GM23338 (cell line): Measurements from ENCODE around the gene MKRN2. TPM values are rescaled to one million over a fixed set of nuclear protein-coding genes. Genes with fewer than 3 reads are reported as not detected.

Experiments used
- ATAC-seq: fragments of 200-7000 bp; cut with Tn5 transposase; 3 replicates; pipeline ENCODE4 v1.9.1; 2020
- DNase-seq: peaks from one replicate; pipeline ENCODE4 v3.0.0-alpha.2; 2015; ENCODE audit warnings: low spot score
- H2AFZ ChIP-seq: fragments of 200-600 bp; sonication (generic); 2 replicates; pipeline ENCODE4 v1.8.0; 2016; ENCODE audit warnings: antibody characterized with exemption, mild to moderate bottlenecking, moderate library complexity
- H3F3A ChIP-seq: fragments of 200-600 bp; sonication (generic); replicated peaks from 2 replicates; pipeline ENCODE4 v1.8.0; 2017; ENCODE audit warnings: antibody characterized with exemption, mixed run types, low read depth
- H3K27ac ChIP-seq: fragments of 200-600 bp; sonication (generic); 2 replicates; pipeline ENCODE4 v1.6.1; 2016; ENCODE audit warnings: low read depth
- H3K27me3 ChIP-seq: fragments of 200-600 bp; sonication (generic); 2 replicates; pipeline ENCODE4 v1.8.0; 2016; ENCODE audit warnings: mild to moderate bottlenecking, mixed run types, moderate library complexity; ENCODE audit not compliant: insufficient read depth
- H3K36me3 ChIP-seq: fragments of 200-600 bp; sonication (generic); 2 replicates; pipeline ENCODE4 v1.8.0; 2016; ENCODE audit warnings: mild to moderate bottlenecking; ENCODE audit not compliant: insufficient read depth
- H3K4me1 ChIP-seq: fragments of 200-600 bp; sonication (generic); 2 replicates; pipeline ENCODE4 v1.8.0; 2016; ENCODE audit warnings: mild to moderate bottlenecking, moderate library complexity; ENCODE audit not compliant: insufficient read depth
- H3K4me2 ChIP-seq: fragments of 200-600 bp; sonication (generic); 2 replicates; pipeline ENCODE4 v1.7.1; 2017; ENCODE audit warnings: mixed run types
- H3K4me3 ChIP-seq: fragments of 200-600 bp; sonication (generic); 2 replicates; pipeline ENCODE4 v1.6.1; 2016; ENCODE audit warnings: mixed run types
- H3K79me2 ChIP-seq: fragments of 200-600 bp; sonication (generic); replicated peaks from 2 replicates; pipeline ENCODE4 v1.8.0; 2017; ENCODE audit warnings: mild to moderate bottlenecking; ENCODE audit not compliant: insufficient read depth
- H3K9me2 ChIP-seq: fragments of 200-600 bp; sonication (generic); 2 replicates; pipeline ENCODE4 v1.8.0; 2017; ENCODE audit not compliant: insufficient read depth
- H4K20me1 ChIP-seq: fragments of 200-600 bp; sonication (generic); replicated peaks from 2 replicates; pipeline ENCODE4 v1.8.0; 2017; ENCODE audit warnings: mild to moderate bottlenecking; ENCODE audit not compliant: insufficient read depth
- H3K27ac Mint-ChIP-seq: 2 replicates; pipeline ENCODE4 v1.8.0; 2020; ENCODE audit warnings: inconsistent platforms, mild to moderate bottlenecking, moderate library complexity, mixed read lengths
- H3K27me3 Mint-ChIP-seq: 3 replicates; pipeline ENCODE4 v1.8.0; 2022; ENCODE audit warnings: low read depth, mild to moderate bottlenecking, moderate library complexity, mixed read lengths, inconsistent platforms; ENCODE audit not compliant: insufficient read depth, poor library complexity
- H3K36me3 Mint-ChIP-seq: 3 replicates; pipeline ENCODE4 v1.8.0; 2021; ENCODE audit warnings: low read depth, mild to moderate bottlenecking, inconsistent platforms, moderate library complexity, mixed read lengths
- H3K4me1 Mint-ChIP-seq: 3 replicates; pipeline ENCODE4 v1.8.0; 2020; ENCODE audit warnings: mild to moderate bottlenecking, inconsistent platforms, mixed read lengths
- H3K4me3 Mint-ChIP-seq: 3 replicates; pipeline ENCODE4 v1.8.0; 2021; ENCODE audit warnings: moderate library complexity, mild to moderate bottlenecking, inconsistent platforms, mixed read lengths
- H3K9me3 Mint-ChIP-seq: 3 replicates; pipeline ENCODE4 v1.8.0; 2020; ENCODE audit warnings: moderate library complexity, mild to moderate bottlenecking, inconsistent platforms, mixed read lengths
- CREB1 ChIP-seq: fragments of 250-450 bp; sonication (Bioruptor Pico); IDR thresholded peaks from 2 replicates; pipeline ENCODE4 v1.5.0; 2020; ENCODE audit warnings: low read depth, mild to moderate bottlenecking, moderate library complexity
- CTCF ChIP-seq, 2 experiments: fragments of 200-600 bp in 1 of 2; sonication (generic) in 1 of 2; conservative IDR thresholded peaks; 2 replicates each; pipeline versions ENCODE4 v1.5.1 to v1.6.1; 2016 to 2017; ENCODE audit warnings: antibody characterized with exemption in 2 of 2, low read depth in 2 of 2, mild to moderate bottlenecking in 2 of 2, moderate library complexity in 1 of 2
- ETS1 ChIP-seq: IDR thresholded peaks from 2 replicates; pipeline ENCODE4 v1.6.1; 2016; ENCODE audit warnings: antibody characterized with exemption
- EZH2 ChIP-seq: fragments of 200-600 bp; sonication (generic); IDR thresholded peaks from one replicate; pipeline ENCODE4 v1.8.0; 2017; ENCODE audit warnings: antibody characterized with exemption, mild to moderate bottlenecking, low read depth; ENCODE audit not compliant: unreplicated experiment
- EZH2phosphoT487 ChIP-seq: fragments of 200-600 bp; sonication (generic); IDR thresholded peaks from one replicate; pipeline ENCODE4 v1.8.1; 2018; ENCODE audit warnings: antibody characterized with exemption; ENCODE audit not compliant: unreplicated experiment
- JUNB ChIP-seq: IDR thresholded peaks from one replicate; pipeline ENCODE4 v1.6.1; 2016; ENCODE audit warnings: antibody characterized with exemption; ENCODE audit not compliant: unreplicated experiment
- NANOG ChIP-seq: IDR thresholded peaks from 2 replicates; pipeline ENCODE4 v1.6.1; 2016; ENCODE audit warnings: antibody characterized with exemption, borderline replicate concordance
- POLR2AphosphoS5 ChIP-seq: IDR thresholded peaks from 2 replicates; pipeline ENCODE4 v1.6.1; 2016; ENCODE audit warnings: antibody characterized with exemption, low read depth
- REST ChIP-seq: IDR thresholded peaks from one replicate; pipeline ENCODE4 v1.6.1; 2018; ENCODE audit warnings: antibody characterized with exemption; ENCODE audit not compliant: unreplicated experiment
- STAT1 ChIP-seq: IDR thresholded peaks from one replicate; pipeline ENCODE4 v1.6.1; 2016; ENCODE audit warnings: antibody characterized with exemption; ENCODE audit not compliant: unreplicated experiment
- ZNF114 ChIP-seq: fragments of 250-450 bp; sonication (Bioruptor Pico); IDR thresholded peaks from 2 replicates; pipeline ENCODE4 v1.5.0; 2020; ENCODE audit warnings: mild to moderate bottlenecking, moderate library complexity
- ZNF331 ChIP-seq: fragments of 250-450 bp; sonication (Bioruptor Pico); IDR thresholded peaks from 2 replicates; pipeline ENCODE4 v1.5.0; 2020; ENCODE audit warnings: low read depth, mild to moderate bottlenecking, moderate library complexity
- ZNF462 ChIP-seq: fragments of 250-450 bp; sonication (Bioruptor Pico); IDR thresholded peaks from 2 replicates; pipeline ENCODE4 v1.5.0; 2020; ENCODE audit warnings: mild to moderate bottlenecking, moderate library complexity
- polyA plus RNA-seq: library from polyadenylated mRNA; unstranded; fragments of >200 nt; fragmentation: Nextera tagmentation; extraction: Ambion mirVana; gene quantifications from 2 replicates; pipeline ENCODE4 v1.2.1, GENCODE V29; 2016
- total RNA-seq: library from RNA; depleted of rRNA; stranded (reverse); fragments of >200 nt; shearing (Covaris generic); gene quantifications from 2 replicates; pipeline ENCODE4 v1.2.3, GENCODE V29; 2014

The MKRN2 gene
- total and polyA plus RNA-seq, 2 experiments from 2014 or later = 11.4 to 24.6 TPM

GRCh38 chr3:12593473-12593872, 36.6 kb downstream of the MKRN2 start:
- Mint-ChIP-seq H3K4me3 (no peak overlapping the region), H3K36me3 (peaks cover 78% of the 10 kb centered on the region), H3K27me3 (peaks cover 5% of the 10 kb centered on the region), H3K27ac (no peak overlapping the region; the same call in 1 of the 2 replicates), H3K9me3 (peaks cover 3% of the 10 kb centered on the region; the same call in 1 of the 3 replicates), H3K4me1 (no peaks in the 10 kb centered on the region; the same call in 2 of the 3 replicates)
- TF ChIP-seq ZNF462 (no peak), ZNF331 (CRISPR knock-in tag) (no peak), EZH2phosphoT487 (no peak), ETS1 (no peak), REST (no peak), JUNB (no peak), CREB1 (CRISPR knock-in tag) (no peak), STAT1 (no peak), CTCF (conservative IDR thresholded peaks at IDR 0.05; ENCODE audit: low read depth in 2 of 2) (no peak), EZH2 (no peak), POLR2AphosphoS5 (no peak), ZNF114 (CRISPR knock-in tag) (no peak), NANOG (no peak)
- Histone ChIP-seq H3F3A (no peaks in the 10 kb centered on the region), H2AFZ (no peak overlapping the region), H3K4me3 (no peak overlapping the region), H3K9me2 (no peaks in the 10 kb centered on the region), H3K4me1 (no peaks in the 10 kb centered on the region), H3K4me2 (no peak overlapping the region), H3K79me2 (no peaks in the 10 kb centered on the region; the same call in 1 of the 2 replicates), H4K20me1 (0 out of 2 replicates have a peak, but pooled peaks cover 8% of the 10 kb centered on the region), H3K36me3 (peaks cover 26% of the 10 kb centered on the region), H3K27me3 (no peaks in the 10 kb centered on the region), H3K27ac (no peak overlapping the region)
- DNase-seq (no peak), ATAC-seq (no peak)
